Mesothelial cell of epicardium (in vitro differentiated cells): ENCODE results near the gene GNB1. TPM values are rescaled to one million over a fixed set of nuclear protein-coding genes. Genes with fewer than 3 reads are reported as not detected.

Experiments
- DNase-seq, 2 experiments: peaks; one replicate each; pipeline ENCODE4 v3.0.0; 2021; ENCODE audit warnings: low spot score in 2 of 2; ENCODE audit not compliant: unreplicated experiment in 2 of 2
- H3K27ac Mint-ChIP-seq: 2 replicates; pipeline ENCODE4 v1.8.0; 2021; ENCODE audit warnings: mixed read lengths
- H3K27me3 Mint-ChIP-seq: 2 replicates; pipeline ENCODE4 v1.8.0; 2021; ENCODE audit warnings: low read depth, mixed read lengths
- H3K36me3 Mint-ChIP-seq: 2 replicates; pipeline ENCODE4 v1.8.0; 2021; ENCODE audit warnings: mixed read lengths
- H3K4me1 Mint-ChIP-seq: 2 replicates; pipeline ENCODE4 v1.8.0; 2021; ENCODE audit warnings: mixed read lengths
- H3K4me3 Mint-ChIP-seq: 2 replicates; pipeline ENCODE4 v1.8.0; 2021; ENCODE audit warnings: mild to moderate bottlenecking, moderate library complexity, mixed read lengths
- H3K9me3 Mint-ChIP-seq: 2 replicates; pipeline ENCODE4 v1.8.0; 2021; ENCODE audit warnings: mixed read lengths
- total RNA-seq: library from RNA; stranded (reverse); gene quantifications from 3 replicates; pipeline ENCODE4 v1.2.1, GENCODE V29; 2021
- TF ChIP-seq, protein P1 (sequence below): fragments of 200-600 bp; sonication (generic); IDR thresholded peaks from one replicate; pipeline ENCODE4 v1.5.0; 2021; ENCODE audit warnings: antibody characterized with exemption; ENCODE audit not compliant: unreplicated experiment

GNB1 gene
- total RNA-seq, 1 donor from 2014 or later, result 272 TPM

DNA sequence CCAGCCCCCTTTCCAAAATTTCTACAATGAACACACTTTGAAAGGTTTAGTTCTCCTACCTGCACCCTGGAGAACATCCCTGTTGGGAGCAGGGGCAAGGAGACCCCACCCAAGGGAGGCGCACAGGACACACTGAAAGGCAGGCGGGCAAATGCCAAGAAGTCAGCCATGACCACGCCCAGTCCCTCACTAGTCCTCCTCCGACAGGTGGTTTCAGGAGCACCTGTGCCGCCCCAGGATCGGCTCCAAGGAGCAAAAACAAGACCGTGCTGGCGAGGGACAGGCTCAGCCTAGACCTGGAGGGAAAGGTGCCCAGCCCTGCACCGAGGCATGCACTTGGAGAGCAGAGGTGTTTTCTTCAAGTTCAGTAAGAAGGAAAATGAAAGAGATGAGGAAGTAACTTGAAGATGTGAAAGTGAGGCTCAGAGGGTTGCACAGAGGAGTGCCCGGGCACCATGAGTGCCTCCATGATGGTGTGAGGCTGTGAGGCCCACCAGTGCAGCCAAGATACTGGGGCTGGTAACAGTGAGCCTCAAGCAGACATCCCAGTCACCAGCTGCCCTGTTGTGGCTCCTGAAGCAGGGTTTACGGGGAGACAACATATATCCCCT is 93.1 kb downstream of the GNB1 start:
- Mint-ChIP-seq H3K4me3 (no peak overlapping the region), H3K27ac (no peak overlapping the region), H3K27me3 (no peaks in the 10 kb centered on the region), H3K36me3 (peaks cover 38% of the 10 kb centered on the region), H3K9me3 (no peaks in the 10 kb centered on the region), H3K4me1 (no peaks in the 10 kb centered on the region)
- no peak for DNase-seq
- TF ChIP-seq, protein P1, sequence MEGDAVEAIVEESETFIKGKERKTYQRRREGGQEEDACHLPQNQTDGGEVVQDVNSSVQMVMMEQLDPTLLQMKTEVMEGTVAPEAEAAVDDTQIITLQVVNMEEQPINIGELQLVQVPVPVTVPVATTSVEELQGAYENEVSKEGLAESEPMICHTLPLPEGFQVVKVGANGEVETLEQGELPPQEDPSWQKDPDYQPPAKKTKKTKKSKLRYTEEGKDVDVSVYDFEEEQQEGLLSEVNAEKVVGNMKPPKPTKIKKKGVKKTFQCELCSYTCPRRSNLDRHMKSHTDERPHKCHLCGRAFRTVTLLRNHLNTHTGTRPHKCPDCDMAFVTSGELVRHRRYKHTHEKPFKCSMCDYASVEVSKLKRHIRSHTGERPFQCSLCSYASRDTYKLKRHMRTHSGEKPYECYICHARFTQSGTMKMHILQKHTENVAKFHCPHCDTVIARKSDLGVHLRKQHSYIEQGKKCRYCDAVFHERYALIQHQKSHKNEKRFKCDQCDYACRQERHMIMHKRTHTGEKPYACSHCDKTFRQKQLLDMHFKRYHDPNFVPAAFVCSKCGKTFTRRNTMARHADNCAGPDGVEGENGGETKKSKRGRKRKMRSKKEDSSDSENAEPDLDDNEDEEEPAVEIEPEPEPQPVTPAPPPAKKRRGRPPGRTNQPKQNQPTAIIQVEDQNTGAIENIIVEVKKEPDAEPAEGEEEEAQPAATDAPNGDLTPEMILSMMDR, result no peak

DNA sequence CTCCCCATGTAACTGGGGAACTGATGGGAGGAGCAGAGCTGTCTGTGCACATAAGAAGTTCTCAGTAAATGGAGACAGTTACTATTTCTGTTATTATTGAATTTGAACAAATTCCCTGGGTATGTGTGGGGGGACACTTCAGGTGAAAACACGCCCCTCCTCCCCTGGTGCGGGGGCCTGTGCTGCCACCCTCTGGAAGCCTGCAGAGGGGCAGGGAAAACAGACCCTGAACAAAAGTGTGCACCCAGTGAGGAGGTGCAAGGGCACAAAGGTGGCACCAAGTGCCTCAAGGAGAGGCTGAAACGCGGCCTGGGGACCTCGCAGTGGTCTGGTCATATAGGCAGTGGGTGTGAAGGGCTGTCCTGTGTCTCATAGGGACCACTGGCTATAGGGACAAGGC is 94.4 kb downstream of the GNB1 start:
- H3K9me3 Mint-ChIP-seq, result no peaks in the 10 kb centered on the region

DNA sequence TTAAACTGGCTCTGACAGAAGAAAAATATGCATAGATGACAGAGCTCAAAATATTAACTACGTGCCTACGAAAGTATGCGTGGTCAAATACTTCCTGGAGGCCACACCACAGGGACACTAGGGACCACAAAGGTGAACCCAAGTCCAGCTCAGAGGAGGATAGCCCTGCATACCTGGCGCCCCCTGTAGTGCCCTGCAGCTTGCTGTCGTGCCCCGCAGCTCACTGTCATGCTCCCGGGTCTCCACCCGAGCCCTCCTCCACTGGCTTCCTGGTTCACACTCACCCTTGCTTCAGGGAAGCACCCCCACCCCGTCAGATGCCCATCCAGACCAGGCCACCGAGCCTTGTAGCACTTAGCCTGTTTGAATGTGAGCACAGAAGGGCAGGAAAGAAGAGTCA is 95.9 kb downstream of the GNB1 start:
- TF ChIP-seq, protein P1, result no peak
- DNase-seq, result no peak
- Mint-ChIP-seq H3K36me3 (peaks cover 48% of the 10 kb centered on the region), H3K27ac (no peak overlapping the region), H3K27me3 (no peaks in the 10 kb centered on the region), H3K9me3 (no peaks in the 10 kb centered on the region), H3K4me1 (no peaks in the 10 kb centered on the region), H3K4me3 (no peak overlapping the region)

More for the DNA sequence above, 94.4 kb downstream of the GNB1 start:
- TF ChIP-seq, protein P1, result no peak
- DNase-seq, result no peak
- no peaks in the 10 kb centered on the region for H3K4me1 Mint-ChIP-seq
- no peak overlapping the region for H3K4me3 Mint-ChIP-seq
- peak overlapping the region; percentile 43 for H3K27ac Mint-ChIP-seq
- H3K36me3 Mint-ChIP-seq, result peaks cover 41% of the 10 kb centered on the region
- no peaks in the 10 kb centered on the region for H3K27me3 Mint-ChIP-seq

DNA sequence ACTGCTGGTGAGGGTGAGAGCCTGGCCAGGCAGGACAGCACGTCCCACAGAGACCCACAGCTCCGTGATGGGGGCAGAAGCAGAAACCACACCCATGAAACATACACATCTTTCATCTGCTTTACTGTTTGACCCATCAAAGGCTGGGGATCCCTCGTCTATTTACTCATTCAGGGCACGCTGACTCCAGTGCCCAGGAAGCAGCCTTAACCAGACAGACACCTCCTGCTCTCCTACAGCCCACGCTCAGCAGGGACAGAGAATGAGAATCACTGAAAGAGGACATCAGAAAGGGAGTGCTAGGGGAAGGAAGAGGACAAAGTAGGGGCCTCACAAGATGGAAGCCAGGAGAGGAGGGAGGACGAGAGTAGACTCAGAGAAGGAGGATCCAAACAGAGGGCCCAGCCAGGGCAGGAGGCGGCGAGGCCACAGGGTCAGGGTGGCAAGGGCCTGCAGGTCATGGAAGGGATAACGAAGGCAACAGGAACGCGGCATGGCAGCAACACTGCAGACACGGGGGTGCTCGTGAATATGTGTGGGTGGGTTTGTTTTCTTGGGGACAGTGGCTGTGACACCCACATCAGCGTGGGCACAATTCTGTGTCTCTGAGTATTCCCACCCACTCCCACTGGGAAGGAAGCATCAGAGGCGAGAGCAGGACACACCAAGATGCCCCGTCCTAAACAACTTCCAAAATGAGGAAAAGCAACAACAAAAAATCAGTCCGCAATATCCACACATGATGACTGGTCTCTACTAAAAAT is 97.2 kb downstream of the GNB1 start:
- Mint-ChIP-seq H3K27ac (no peak overlapping the region), H3K4me1 (no peaks in the 10 kb centered on the region), H3K36me3 (peaks cover 51% of the 10 kb centered on the region), H3K9me3 (no peaks in the 10 kb centered on the region), H3K27me3 (no peaks in the 10 kb centered on the region), H3K4me3 (no peak overlapping the region)
- TF ChIP-seq, protein P1, result no peak
- no peak for DNase-seq

DNA sequence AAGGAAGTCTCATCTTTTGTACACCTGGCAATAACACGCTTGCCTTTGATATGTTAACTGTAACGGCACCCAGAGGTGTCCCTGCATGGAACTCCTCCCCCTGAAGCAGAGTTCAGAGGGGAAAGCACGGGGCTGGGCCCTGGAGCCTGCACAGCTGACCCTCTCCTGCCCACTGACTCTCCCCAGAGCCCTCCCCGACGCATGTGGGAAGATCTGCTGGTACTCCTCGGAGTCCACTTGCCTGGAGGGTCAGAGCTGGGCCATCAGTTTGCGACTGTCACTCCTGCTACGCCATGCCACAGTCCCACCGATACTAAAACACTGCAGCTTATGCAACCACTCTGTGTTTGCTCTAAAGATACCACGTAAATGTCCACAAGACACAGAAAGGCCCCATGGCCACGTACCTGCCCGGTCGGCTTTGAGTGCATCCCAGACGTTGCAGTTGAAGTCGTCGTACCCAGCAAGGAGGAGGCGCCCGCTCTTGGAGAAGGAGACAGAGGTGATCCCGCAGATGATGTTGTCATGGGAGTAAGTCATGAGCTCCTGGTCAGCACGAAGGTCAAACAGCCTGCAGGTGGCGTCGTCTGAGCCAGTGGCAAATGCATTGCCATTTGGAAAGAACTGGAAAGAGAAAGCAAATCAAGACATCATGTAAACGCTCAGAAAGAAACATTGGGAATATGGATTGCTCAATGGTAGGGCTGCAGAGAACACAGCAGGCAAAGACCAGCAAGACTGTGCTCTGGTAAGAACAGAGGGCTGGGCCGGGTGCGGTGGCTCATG is 102.0 kb downstream of the GNB1 start:
- TF ChIP-seq, protein P1, result no peak
- Mint-ChIP-seq H3K36me3 (peaks cover 48% of the 10 kb centered on the region), H3K9me3 (no peaks in the 10 kb centered on the region), H3K27ac (peak overlapping the region; percentile 45), H3K4me1 (no peaks in the 10 kb centered on the region), H3K27me3 (no peaks in the 10 kb centered on the region), H3K4me3 (no peak overlapping the region)
- DNase-seq, result no peak
